Stimulated activated CD8-positive, alpha-beta memory T cell treated with anti-CD3 and anti-CD28 coated beads, Interleukin-15, amount 100 ng/mL, for 1 hour (primary cell): ENCODE data around the gene PRELP.

Experiments used
- DNase-seq: peaks from one replicate; pipeline ENCODE4 v3.0.0-alpha.2; 2020; ENCODE audit warnings: low read depth

The PRELP gene

DNA sequence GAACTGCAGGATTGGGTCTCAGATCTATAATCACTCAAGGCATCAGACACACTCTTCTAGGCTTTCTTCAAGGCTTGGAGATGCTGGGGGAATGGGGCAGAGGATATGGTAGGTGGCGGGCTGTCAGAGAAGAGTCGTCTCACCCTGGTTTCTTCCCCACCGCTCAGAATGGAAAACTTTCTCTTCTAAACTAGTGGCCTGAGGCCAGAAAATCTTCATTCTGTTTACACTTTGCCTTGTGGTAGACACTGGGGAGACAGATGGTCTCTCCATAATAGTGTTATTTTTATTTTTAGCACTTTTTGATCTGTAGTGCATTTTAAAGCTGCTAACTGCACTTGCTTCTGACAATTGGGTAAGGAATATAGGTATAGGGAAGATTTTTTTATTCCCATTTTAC, 2.6 kb downstream of the PRELP start:
- DNase-seq, result no peak

DNA sequence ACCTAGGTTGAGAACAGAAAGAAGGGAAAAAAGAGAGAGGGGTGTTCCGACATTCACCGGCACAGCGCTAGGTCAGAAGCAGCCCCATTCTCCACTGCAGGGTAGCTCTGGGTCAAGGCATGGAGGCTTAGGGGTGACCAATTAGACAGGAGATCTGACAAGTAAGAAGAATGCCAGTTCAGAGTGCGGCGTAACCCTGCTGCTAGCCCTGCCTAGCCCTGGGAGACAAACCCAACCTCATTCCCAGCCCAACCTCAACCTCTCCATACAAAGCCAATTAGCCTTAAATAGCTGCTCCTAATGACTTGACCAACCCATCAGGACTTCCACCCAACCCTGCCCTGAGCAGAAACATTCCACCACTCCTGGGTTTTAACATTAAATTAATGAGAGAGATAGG, 3.4 kb downstream of the PRELP start:
- no peak for DNase-seq

DNA sequence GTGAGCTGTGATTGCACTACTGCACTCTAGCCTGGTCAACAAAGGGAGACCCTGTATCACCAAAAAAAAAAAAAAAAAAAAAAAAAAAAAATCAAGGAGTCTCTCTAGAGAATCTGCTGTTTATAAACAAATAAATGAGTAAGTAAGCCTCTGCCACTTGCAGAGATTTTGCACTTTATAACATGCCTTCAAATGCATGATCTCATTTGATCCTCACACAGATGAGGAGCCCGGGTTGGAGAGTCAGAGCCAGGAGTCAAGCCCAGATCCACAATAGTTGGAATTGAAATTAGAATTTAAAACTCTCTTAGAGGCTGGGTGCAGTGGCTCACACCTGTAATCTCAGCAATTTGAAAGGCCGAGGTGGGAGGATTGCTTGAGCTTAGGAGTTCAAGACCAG, 4.0 kb downstream of the PRELP start:
- no peak for DNase-seq

DNA sequence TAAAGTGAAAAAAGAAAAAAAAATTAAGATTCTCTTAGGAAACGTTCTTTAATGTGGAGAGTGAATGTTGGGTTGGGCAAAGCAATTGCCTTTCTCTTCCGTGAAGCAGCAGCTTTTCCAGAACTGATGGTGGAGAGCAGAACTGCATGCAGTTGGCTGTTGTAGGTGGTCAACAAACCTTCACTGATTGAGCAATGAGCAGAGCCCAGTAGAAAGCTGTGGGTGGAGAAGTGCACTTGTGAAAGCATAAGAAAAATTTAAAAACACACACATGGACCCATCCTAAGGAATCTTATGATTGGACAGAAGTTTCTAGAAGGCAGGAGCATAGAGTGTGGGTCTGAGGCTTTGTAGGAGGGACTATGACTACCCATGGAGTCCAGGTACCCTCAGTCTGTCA, 4.5 kb downstream of the PRELP start:
- DNase-seq, result no peak

DNA sequence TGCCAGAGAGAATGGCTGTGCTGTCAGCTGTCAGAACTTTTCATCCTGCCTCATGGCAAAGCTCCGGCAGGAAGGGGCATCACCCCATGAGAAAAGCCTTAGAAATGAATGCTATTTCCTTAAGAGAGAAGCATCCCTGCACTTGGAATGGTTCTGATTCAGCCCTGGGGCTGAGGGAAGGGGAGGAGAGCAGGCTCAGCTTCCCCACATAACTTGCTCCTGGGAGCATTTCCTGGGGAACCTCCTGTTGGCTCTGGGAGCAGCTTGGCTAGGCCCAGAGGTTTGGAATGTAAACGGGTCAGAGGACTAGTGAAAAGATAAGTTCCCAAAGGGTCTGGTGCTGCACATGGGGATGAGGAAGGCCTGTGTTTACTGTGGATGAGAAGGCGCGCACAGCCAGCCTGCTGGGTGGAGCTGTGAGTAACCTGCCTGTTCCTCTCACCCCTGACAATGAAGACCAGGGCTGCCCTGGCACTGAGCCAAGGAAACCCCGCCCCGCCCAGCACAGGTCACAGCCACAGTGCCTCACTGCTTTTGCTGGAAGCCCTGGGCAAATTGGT, 5.0 kb downstream of the PRELP start:
- peak; percentile 7 for DNase-seq

DNA sequence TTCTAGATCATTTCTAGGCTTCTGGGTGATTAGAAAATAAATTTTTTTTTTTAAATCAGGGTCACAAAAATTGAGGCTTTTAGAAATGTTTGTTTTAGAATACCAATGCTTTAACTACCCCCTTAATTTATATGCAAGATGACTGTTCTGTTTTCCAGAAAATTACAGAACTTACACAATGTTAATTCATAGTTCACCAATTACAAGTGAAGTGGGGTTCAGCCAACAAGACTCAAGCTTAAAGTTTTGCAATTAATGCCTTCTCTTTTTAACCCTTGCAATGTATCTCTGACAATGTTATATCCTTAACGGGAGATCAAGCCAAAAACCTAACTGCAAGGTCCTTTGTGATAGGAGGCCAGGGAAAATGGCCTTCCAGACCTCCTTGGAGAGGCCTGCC, 5.6 kb downstream of the PRELP start:
- no peak for DNase-seq

DNA sequence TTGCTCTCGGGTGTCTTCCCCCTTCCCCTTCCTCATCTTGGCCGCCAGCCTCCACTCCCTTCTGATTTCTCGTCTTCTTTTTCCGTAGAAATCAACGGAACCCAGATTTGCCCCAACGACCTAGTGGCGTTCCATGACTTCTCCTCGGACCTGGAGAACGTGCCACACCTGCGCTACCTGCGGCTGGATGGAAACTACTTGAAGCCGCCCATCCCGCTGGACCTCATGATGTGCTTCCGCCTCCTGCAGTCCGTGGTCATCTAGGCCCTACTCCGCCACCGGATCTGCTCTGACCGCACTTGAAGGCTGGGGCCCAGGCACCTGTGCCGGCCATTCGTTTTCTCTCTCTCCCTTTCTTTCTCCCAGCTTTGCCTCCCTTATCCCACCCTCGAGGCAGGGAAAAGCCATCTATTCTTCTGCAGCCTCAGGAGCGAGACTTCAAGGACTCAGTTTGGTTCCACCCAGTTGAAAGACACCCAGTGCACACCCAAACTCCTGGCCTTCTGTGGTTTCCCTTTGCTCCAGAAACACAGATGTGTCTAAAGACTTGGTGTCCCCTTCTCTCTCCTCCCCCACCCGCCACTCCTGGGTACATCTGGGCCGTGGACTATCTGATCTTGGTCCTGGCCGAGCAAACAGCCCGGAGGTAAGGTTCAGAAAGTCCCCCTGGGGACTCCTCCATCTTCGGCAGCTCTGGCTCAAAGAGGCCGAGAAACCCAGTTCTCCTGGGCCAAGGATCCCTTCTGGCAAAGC, 11.2 kb downstream of the PRELP start:
- no peak for DNase-seq

DNA sequence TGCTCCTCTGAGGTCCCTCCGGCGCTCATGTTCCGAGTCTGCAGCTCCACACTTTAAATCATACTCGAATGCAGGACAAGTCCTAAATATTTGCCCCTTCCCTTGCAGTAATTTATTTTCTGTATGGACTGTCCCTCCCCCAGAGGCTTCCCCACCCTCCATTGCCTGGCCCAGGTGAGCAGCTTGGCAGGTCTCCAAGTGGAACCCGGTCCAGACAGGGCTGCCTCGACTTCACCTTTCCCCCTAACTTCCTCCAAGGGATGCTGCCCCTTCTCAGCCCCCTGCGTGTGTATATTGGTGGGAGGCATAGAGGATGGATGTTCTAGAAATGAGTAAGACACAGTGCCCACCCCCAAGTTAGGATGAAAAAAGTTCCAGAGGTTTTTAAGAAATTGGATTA, 12.9 kb downstream of the PRELP start:
- no peak for DNase-seq

DNA sequence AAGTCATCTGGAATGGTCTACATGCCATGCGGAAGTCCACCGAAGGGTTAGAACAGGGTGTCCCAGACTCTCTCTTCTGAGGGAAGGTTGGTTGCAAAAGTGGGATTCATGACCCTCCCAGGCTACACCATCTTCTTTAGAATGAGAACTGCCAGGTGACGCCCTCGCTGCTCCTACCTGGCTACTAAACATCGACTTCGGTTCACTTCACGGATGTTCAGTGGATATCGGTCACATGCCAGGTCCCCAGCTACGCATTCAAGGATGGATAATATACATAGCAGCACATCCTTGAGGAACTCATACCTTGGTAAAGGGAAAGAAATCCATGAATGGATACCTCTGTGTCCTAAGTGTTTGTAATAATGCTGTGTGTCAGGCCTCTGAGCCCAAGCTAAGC, 15.0 kb downstream of the PRELP start:
- DNase-seq, result no peak

DNA sequence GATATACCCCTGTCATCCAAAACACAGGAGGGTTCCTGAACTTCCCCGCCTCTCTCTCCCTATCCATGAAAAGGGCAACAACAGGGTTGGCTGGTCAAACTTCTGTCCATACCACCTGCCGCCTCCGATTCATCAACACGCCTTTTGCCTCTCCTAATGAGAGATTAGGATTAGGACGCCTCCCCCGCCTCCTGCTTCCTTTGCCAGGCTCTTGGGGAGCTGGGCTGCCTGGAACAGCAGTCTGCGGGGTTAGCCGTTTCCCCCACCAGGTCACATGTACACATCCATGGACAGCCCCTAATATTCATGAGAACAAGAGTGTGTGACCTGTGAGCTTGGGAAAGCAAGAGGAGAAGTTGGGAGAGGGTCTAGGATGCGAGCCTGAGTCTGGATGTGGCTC, 16.1 kb downstream of the PRELP start:
- DNase-seq, result no peak

DNA sequence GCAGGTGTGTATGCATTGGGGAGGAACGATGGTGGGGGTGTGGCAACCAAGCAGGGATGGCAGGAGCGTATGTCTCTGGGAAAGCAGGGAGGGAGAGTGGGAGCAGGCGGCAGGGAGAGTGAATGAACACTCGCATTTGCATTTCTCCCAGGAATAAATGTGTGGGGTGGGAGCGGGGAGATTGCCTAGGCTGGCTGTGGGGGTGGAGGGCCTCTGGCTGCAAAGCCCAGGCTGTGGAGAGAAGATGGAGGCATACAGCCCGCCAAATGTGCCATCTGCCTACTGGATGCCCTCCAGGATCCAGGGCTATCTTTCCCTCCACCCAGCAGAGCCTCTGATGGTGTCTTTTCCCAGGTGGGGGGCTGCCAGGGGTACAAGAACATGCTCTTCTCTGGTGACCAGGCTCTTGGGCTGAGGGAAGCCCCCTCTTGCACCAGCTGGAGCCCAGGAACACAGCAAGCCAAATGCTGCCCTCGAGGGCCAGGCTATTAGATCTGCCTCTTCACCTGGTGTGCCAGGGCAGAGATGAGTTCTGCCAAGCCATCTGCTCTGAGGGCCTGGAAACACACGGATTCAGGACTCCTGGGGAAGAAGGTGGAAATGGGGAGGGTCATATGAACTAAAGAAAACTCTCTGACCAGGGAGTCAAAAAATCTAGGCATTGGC, 16.6 kb downstream of the PRELP start:
- no peak for DNase-seq

DNA sequence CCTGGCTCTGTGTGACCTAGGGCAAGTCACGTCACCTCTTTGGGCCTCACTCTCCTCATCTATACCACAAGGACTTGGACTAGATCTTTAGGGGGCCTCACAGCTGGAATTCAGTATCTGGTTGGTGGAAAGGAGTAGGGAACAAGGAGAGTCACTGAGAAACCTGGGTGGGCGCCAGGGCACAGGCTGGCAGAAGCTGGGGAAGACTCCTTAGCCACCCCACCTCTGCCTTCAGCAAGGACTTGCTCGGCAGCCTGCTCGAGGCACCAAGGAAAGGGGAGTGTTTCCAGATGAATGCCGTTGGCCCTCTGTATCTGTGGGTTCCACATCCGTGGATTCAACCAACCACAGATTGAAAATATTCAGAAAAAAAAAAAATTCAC, 17.1 kb downstream of the PRELP start:
- DNase-seq, result no peak

DNA sequence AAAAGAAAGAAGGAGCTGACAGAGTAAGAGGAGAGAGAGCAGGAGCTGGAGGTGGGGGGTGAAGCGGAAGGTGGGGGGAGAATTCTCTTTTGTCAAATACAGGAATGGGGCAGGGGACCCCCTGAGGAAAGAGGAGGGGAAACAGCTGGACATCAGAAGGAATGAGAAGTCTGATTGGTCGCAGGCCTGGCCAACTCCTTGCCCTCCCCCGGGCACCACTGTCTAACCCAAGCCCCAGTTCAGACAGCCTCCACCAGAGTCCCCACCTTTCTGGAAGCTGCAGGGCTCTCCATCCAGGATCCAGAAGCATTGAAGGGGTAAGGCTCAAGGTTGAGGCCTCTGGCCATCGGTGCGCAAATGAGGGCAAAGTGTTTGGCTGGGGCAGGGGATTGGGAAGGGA, 18.3 kb downstream of the PRELP start, which contains the start of gene OPTC:
Gene OPTC, plus strand, starts transcription at position 253 of the 400 bp plus-strand sequence. CDS start 1,853 bp downstream, outside the sequence.
- DNase-seq, result no peak

DNA sequence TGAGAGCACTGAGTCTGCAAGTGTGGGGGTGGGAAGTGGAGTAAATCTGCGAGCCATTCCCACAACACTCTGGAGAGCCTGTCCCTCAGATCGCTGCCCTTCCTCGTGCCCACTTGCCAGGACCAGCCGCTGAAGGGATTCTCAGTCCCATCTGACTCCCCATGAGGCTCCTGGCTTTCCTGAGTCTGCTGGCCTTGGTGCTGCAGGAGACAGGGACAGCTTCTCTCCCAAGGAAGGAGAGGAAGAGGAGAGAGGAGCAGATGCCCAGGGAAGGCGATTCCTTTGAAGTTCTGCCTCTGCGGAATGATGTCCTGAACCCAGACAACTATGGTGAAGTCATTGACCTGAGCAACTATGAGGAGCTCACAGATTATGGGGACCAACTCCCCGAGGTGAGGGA, 20.2 kb downstream of the PRELP start:
- DNase-seq, result no peak

DNA sequence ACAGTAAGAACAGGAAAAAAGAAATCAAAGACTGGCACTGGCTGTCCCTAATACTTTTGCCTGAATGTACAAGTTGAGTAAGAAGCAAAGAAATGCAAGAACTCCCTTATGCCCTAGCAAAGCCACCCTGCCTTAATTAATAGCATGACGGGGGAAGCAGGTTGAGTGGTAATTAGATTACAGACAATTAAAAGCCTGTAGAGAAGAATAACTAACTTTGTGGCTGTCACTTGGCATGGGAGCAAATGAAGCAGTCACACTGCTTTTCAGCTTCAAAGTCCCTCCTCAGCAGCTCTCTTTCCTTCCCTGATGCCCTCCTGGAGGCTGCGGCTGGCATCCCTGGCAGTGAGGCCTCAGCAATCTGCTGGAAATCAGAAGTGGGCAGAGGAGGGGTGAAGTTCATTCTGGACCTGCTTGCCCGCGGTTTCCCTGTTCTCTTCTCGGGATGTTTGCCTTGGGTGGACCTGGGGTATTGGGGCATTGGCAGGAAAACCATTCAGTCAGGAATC, 21.7 kb downstream of the PRELP start:
- no peak for DNase-seq

DNA sequence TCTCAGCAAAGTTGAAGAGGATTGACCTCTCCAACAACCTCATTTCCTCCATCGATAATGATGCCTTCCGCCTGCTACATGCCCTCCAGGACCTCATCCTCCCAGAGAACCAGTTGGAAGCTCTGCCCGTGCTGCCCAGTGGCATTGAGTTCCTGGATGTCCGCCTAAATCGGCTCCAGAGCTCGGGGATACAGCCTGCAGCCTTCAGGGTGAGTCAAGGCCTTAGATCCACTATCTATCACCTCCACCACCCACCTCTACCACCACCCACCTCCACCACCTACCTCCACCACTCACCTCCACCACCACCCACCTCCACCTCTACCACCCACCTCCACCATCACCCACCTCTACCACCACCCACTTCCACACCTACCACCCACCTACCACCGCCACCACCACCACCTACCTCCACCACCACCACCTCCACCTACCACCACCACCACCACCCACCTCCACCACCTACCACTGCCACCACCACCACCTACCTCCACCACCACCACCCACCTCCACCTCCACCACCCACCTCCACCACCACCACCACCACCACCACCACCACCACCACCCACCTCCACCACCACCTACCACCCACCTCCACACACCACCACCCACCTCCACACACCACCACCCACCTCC, 24.2 kb downstream of the PRELP start:
- DNase-seq, result no peak

DNA sequence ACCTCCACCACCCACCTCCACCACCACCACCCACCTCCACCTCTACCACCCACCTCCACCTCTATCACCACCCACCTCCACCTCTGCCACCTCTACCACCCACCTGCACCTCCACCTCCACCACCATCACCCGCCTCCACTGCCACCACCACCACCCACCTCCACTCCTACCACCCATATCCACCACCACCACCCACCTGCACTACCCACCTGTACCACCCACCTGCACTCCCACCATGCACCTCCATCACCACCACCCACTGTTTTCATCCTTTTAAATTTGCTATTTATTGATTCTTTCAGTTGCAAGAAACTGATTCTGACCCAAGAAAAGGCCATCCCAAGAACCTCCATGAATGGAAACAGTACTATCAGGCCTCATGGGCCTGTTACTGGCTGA, 24.7 kb downstream of the PRELP start:
- DNase-seq, result no peak

DNA sequence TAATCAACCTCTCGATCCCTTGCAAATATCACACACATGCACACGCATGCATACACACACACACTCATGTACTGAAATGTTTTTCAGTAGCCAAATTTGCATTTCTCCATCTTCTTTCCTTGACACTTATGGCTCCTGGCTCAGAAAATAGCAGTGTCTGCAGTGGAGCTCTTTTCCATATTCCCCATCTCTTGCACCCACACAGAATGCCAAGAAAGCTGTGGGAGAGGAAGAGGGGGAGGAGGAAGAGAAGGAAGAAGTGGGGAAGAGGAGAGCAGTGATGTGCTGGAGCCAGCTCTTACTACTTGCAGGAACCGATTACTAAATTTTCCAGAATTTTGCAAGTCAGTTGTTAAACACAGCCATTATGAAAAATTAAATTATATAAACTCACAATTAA, 28.2 kb downstream of the PRELP start:
- DNase-seq, result no peak

DNA sequence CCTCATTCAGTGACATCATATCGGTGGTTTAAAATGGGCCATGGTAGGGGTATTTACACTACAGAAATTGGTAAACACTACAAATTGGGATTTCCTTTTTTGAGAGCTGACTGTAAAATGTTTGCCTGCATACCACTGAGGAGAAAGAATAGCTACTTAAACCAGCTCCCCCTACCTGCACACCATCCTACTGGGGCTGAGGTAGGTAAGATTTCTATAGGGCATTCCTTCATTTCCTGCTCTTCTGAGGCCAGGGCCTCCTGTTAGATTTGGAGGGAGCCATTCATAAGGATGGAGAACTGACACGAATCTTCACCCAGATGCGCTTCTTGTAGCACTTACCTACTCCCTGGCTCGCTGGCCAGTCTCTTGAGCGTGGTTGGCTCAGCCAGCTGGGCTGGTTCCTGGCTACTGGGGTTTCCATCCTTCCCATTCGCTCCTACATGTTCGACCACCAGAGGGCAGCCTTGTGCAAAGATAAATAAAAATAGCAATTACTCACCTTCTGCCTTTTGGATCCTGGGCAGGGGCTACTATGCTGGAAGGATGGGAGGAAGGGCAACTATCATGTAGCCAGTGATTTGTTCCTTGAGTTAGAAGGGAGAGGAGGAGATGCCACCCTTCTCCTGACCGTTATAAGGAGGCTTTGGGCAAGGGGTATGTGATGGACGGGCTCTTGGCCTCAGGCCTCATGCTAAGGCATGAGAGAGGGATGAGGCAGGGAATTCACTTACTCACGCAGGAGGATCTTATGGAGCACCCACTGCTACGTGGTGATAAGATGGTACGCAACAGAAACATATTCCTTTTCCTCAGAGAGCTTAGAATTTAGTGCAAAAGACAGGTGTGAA, 29.0 kb downstream of the PRELP start:
- DNase-seq, result peak; percentile 65

DNA sequence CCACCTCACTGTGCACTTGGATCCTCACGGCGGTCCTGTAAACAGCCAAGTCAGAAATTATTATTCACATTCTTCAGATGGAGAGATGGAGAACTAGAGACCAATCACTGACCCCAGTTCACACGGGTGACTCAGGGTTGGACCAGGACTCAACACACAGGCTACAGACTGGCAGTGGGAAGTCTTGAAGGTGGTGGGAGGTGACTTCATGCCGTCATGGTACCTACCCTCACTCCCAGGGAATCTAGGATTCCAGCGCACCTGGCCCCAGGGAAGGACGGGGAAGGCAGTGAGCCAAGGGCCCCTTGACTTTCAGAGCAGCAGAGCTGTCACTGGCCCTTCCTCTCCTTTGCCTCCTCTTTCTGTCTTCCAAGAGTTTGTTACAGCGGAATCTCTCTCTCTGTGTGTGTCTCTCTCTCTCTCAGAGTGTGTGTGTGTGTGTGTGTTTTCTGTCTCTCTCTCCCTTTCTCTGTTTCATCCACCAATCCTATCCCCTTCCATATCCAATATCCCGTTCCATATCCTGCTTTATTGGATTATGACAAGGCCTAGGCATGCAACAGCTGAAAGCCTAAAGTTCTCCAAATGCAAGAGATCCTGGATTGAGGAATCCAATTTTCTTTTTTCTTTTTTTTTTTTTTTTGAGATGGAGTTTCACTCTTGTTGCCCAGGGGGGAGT, 30.1 kb downstream of the PRELP start:
- DNase-seq, result no peak

DNA sequence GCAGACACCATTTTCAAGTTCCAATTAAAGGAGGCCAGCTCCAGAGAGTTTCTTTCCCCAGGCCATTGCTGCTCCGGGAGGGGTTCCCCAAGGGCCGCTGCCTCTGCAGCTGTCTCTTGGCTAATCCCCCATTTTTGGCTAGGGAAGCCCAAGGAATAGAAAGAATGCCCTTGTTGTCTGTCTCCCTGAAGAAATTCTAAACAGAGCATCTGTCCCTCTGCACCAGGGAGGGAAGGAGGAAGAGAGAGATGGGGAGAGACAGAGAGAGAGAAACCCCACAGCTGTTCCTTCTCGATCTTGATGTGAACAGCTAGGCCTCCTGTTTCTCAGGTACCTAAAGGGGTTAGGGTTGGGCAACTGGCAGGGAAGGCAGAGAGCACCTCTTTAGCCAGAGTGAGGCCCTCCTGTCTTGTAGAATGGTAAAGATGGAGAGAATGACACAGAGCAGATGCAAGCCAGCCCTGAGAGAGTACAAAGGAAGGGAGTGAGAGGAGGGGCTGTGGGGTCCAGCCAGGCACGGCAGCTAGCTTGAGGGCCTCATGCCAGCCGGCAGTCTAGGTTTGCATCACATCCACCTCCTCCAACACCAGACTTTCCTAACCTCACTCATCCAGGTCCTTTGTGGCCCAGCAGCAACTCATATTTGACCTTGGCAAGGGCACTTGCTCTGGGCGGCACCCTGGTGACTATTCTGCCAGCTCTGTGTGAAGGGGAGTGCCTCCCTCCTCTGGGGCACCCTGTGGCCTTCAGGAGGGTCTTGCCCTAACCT, 31.4 kb downstream of the PRELP start:
- DNase-seq, result no peak
